ENCODE data around the gene STEAP2.

The STEAP2 gene

DNA sequence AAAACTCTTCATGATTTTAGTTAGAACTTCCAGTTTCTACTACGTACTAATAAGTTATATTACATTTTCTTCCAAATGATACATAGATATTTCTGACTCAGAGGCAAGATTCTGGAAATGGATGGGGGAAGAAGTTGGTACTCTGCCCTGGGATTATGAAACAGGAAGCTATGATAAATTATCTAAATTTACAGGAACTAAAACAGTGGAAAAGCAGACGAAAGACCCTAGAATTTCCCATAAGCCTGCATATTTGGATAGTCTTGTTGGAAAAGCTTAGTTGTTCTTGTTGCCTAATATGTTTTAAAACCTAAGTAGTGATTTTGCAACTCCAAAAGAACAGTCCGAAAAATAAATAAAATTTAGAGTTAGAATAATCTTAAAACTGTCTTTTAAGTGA, 55.3 kb downstream of the STEAP2 start:
- Histone ChIP-seq H3K27ac (peak overlapping the region; percentile 6 to 71), H3K4me3 (peak overlapping the region; percentile 38)
- no peak for TF ChIP-seq CTCF (IDR thresholded peaks at IDR 0.05)
- DNase-seq (ENCODE audit: low spot score): no peak

- Histone ChIP-seq H3K27ac (peak overlapping the region; percentile 6 to 71), H3K4me3 (peak overlapping the region; percentile 38)
- no peak for TF ChIP-seq CTCF (IDR thresholded peaks at IDR 0.05)
- DNase-seq (ENCODE audit: low spot score): no peak
Observed at GRCh38 chr7:90267263-90267858, 55.8 kb downstream of the STEAP2 start.

DNA sequence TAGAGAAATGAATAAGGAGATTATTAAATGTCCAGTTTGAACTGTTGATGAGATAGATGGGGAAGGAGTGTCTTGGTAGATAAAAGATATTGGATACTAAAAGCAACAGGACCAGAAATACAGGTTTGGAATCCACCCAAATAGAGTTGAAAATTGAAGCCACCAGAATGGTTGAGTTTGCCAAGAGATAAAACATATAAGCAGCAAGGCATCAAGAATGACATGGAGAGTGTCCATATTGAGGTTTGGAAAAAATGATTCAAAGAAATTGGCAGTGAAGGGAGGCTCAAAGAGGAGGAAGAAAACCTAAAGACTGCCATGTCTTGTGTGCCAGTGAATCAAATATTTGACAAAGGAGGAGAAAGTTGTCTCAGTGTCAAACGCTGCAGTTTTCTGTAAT, 57.6 kb downstream of the STEAP2 start:
- no peak for TF ChIP-seq CTCF (IDR thresholded peaks at IDR 0.05)
- no peak overlapping the region for H3K27ac ChIP-seq
- DNase-seq (ENCODE audit: low spot score): no peak
- no peak overlapping the region for H3K4me3 ChIP-seq

GRCh38 chr7:90270431-90271178, 59.1 kb downstream of the STEAP2 start:
- Histone ChIP-seq H3K4me3 (no peak overlapping the region), H3K27ac (no peak overlapping the region)
- DNase-seq (ENCODE audit: low spot score): no peak
- TF ChIP-seq CTCF (IDR thresholded peaks at IDR 0.05): no peak

DNA sequence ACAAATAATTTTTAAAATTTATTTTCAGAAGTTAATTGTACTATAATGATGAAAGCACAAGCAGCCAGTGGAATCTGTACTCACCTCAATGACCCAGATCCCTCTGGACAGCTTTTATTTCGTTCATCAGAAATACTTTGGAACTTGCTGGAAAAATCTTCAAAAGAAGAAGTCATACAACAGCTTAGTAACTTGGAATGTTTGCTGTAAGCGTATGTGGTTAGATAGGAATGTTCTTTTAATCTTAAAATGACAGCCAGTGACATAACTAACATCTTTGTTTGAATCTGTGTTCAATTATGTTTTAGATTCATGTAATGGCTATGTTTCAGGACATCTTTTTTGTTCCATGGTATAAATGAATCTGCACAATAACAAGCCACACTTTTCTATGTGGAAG, 60.2 kb downstream of the STEAP2 start:
- no peak for TF ChIP-seq CTCF (IDR thresholded peaks at IDR 0.05)
- H3K4me3 ChIP-seq: no peak overlapping the region
- no peak overlapping the region for H3K27ac ChIP-seq
- no peak for DNase-seq (ENCODE audit: low spot score)

DNA sequence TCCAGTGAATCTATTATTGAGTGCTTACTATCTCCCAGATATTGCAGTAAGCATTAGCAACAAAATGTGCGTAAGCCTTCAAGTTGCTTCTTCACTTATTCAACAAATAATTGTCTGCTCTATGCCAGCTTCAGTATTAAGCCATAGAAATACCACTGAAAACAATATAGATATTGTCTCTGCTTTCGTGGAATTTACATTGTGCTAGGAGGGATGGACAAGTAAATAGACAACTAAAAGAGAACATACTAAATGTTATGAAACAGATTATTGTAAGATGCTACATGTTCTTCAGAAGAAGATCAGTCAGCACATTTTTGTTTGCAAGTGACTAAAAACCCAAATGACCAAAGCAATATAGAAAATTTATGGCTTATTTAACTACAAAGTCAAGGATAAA, 60.7 kb downstream of the STEAP2 start:
- no peak for DNase-seq (ENCODE audit: low spot score)
- Histone ChIP-seq H3K27ac (no peak overlapping the region), H3K4me3 (no peak overlapping the region)
- TF ChIP-seq CTCF (IDR thresholded peaks at IDR 0.05): no peak

DNA sequence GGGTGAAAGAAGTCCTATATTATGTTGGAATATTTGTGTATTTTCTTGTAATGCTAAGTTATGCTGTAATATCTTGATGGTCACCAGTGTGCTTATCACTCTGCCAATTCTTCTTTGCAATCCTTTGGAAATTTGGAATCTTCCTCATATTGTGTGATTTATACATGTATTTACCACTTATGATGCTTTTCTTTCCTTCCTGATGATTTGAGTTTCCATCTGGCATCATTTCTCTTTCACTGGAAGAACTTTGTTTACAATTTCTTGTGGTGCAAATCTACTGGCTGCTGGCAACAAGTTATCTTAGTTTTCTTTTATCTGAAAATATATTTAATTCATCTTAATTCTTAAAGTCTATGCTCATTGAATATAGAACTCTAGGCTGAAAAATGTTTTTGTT, 62.6 kb downstream of the STEAP2 start:
- no peak for DNase-seq (ENCODE audit: low spot score)
- Histone ChIP-seq H3K27ac (no peak overlapping the region), H3K4me3 (no peak overlapping the region)
- TF ChIP-seq CTCF (IDR thresholded peaks at IDR 0.05): no peak
